Esophagus (tissue), 2 donors: ENCODE data around the gene DNAH6. TPM values are rescaled to one million over a fixed set of nuclear protein-coding genes. Genes with fewer than 3 reads are reported as not detected.

Experiments
- H3K27ac ChIP-seq, 2 donors: one replicate each; pipeline ENCODE4 v1.5.1; 2013; ENCODE audit warnings: low read depth in 2 of 2, mild to moderate bottlenecking in 2 of 2, inconsistent platforms in 1 of 2, low read length in 1 of 2, moderate library complexity in 1 of 2
- H3K27me3 ChIP-seq, 2 donors: one replicate each; pipeline ENCODE4 v1.6.1; 2013; ENCODE audit warnings: low read length in 2 of 2, control low read depth in 1 of 2, mild to moderate bottlenecking in 1 of 2; ENCODE audit not compliant: insufficient read depth in 2 of 2, control insufficient read depth in 1 of 2
- H3K36me3 ChIP-seq, 2 donors: one replicate each; pipeline ENCODE4 v1.6.1; 2013; ENCODE audit warnings: low read length in 1 of 2; ENCODE audit not compliant: control insufficient read depth in 2 of 2, insufficient read depth in 2 of 2
- H3K4me1 ChIP-seq, 2 donors: one replicate each; pipeline ENCODE4 v1.6.1; 2013; ENCODE audit warnings: low read length in 1 of 2; ENCODE audit not compliant: control insufficient read depth in 2 of 2, insufficient read depth in 2 of 2
- H3K4me3 ChIP-seq, 2 donors: one replicate each; pipeline ENCODE4 v1.5.1; 2013; ENCODE audit warnings: low read length in 2 of 2, mild to moderate bottlenecking in 2 of 2, low read depth in 1 of 2, moderate library complexity in 1 of 2
- H3K9me3 ChIP-seq, 2 donors: one replicate each; pipeline ENCODE4 v1.6.1; 2013; ENCODE audit warnings: mild to moderate bottlenecking in 2 of 2, low read depth in 1 of 2, low read length in 1 of 2, moderate library complexity in 1 of 2; ENCODE audit not compliant: control insufficient read depth in 2 of 2, insufficient read depth in 1 of 2
- whole genome bisulfite sequencing, 2 donors: extraction: QIAGEN DNeasy Blood & Tissue Kit; methylation state at CpG; one replicate each; pipeline ENCODE4 v1.1.7; 2013; 5-methylcytosine and 5-hydroxymethylcytosine counted together
- polyA plus RNA-seq, 2 donors: library from polyadenylated mRNA; stranded (reverse); fragments of 200-250 nt; gene quantifications; one replicate each; pipeline ENCODE4 v1.2.3, GENCODE V29; 2013
- donor health status: healthy with polysubstance abuse.
- donor health status: Bipolar disorder and iron deficiency.

DNAH6 gene
- polyA plus RNA-seq, 2 donors = 0.06 to 0.10 TPM

GRCh38 chr2:84830758-84831500, 314.6 kb downstream of the DNAH6 start:
- 83 to 88% methylated on average over 10 of the region's 10 CpGs for WGBS, 2 donors
- H3K27ac ChIP-seq = no peak overlapping the region
- H3K4me3 ChIP-seq = no peak overlapping the region
- H3K27me3 ChIP-seq = no peaks in the 10 kb centered on the region
- no peaks in the 10 kb centered on the region for H3K36me3 ChIP-seq
- peaks cover 0 to 3% of the 10 kb centered on the region in 2 donors for H3K4me1 ChIP-seq
- no peaks in the 10 kb centered on the region for H3K9me3 ChIP-seq

GRCh38 chr2:84832772-84833461, 316.6 kb downstream of the DNAH6 start:
- Histone ChIP-seq H3K4me1 (peaks cover 0 to 3% of the 10 kb centered on the region in 2 donors), H3K9me3 (no peaks in the 10 kb centered on the region), H3K27me3 (no peaks in the 10 kb centered on the region), H3K27ac (no peak overlapping the region), H3K36me3 (no peaks in the 10 kb centered on the region), H3K4me3 (no peak overlapping the region)
- 65 to 68% methylated on average over 5 of the region's 5 CpGs for WGBS, 2 donors

- H3K36me3 ChIP-seq = no peaks in the 10 kb centered on the region
- WGBS, 2 donors = 82 to 88% methylated on average over 12 of the region's 12 CpGs
- no peak overlapping the region for H3K27ac ChIP-seq
- no peaks in the 10 kb centered on the region for H3K9me3 ChIP-seq
- no peak overlapping the region for H3K4me3 ChIP-seq
- peaks cover 0 to 3% of the 10 kb centered on the region in 2 donors for H3K4me1 ChIP-seq
- no peaks in the 10 kb centered on the region for H3K27me3 ChIP-seq
Observed at GRCh38 chr2:84833481-84834150, 317.3 kb downstream of the DNAH6 start.

- Histone ChIP-seq H3K9me3 (no peaks in the 10 kb centered on the region), H3K27ac (no peak overlapping the region), H3K27me3 (no peaks in the 10 kb centered on the region), H3K4me1 (peaks cover 0 to 2% of the 10 kb centered on the region in 2 donors), H3K4me3 (no peak overlapping the region), H3K36me3 (no peaks in the 10 kb centered on the region)
- WGBS, 2 donors = 71 to 76% methylated on average over 2 of the region's 2 CpGs
Observed at GRCh38 chr2:84836215-84836614, 319.9 kb downstream of the DNAH6 start.

GRCh38 chr2:84838434-84839145, 322.3 kb downstream of the DNAH6 start:
- Histone ChIP-seq H3K9me3 (no peaks in the 10 kb centered on the region), H3K27ac (no peak overlapping the region), H3K27me3 (no peaks in the 10 kb centered on the region), H3K4me1 (peaks cover 0 to 2% of the 10 kb centered on the region in 2 donors), H3K36me3 (no peaks in the 10 kb centered on the region), H3K4me3 (no peak overlapping the region)
- WGBS, 2 donors = 64 to 69% methylated on average over 2 of the region's 2 CpGs

GRCh38 chr2:84839851-84840250, 323.6 kb downstream of the DNAH6 start:
- 81 to 85% methylated on average over 4 of the region's 4 CpGs for WGBS, 2 donors
- Histone ChIP-seq H3K4me1 (peaks cover 0 to 2% of the 10 kb centered on the region in 2 donors), H3K36me3 (no peaks in the 10 kb centered on the region), H3K4me3 (no peak overlapping the region), H3K27me3 (no peaks in the 10 kb centered on the region), H3K27ac (no peak overlapping the region), H3K9me3 (no peaks in the 10 kb centered on the region)

- no peak overlapping the region for H3K4me3 ChIP-seq
- H3K4me1 ChIP-seq = peaks cover 0 to 2% of the 10 kb centered on the region in 2 donors
- H3K27ac ChIP-seq = no peak overlapping the region
- no peaks in the 10 kb centered on the region for H3K36me3 ChIP-seq
- 54 to 65% methylated on average over 3 of the region's 3 CpGs for WGBS, 2 donors
- no peaks in the 10 kb centered on the region for H3K27me3 ChIP-seq
- H3K9me3 ChIP-seq = no peaks in the 10 kb centered on the region
Observed at GRCh38 chr2:84840306-84840705, 324.0 kb downstream of the DNAH6 start.

GRCh38 chr2:84841577-84841976, 325.3 kb downstream of the DNAH6 start:
- H3K27ac ChIP-seq = no peak overlapping the region
- H3K9me3 ChIP-seq = no peaks in the 10 kb centered on the region
- H3K36me3 ChIP-seq = no peaks in the 10 kb centered on the region
- WGBS, 2 donors = 84% methylated on average over 6 of the region's 6 CpGs
- no peak overlapping the region for H3K4me3 ChIP-seq
- H3K4me1 ChIP-seq = peaks cover 0 to 2% of the 10 kb centered on the region in 2 donors
- no peaks in the 10 kb centered on the region for H3K27me3 ChIP-seq

- Histone ChIP-seq H3K27ac (no peak overlapping the region), H3K9me3 (no peaks in the 10 kb centered on the region), H3K27me3 (no peaks in the 10 kb centered on the region), H3K36me3 (no peaks in the 10 kb centered on the region), H3K4me3 (no peak overlapping the region), H3K4me1 (peaks cover 0 to 4% of the 10 kb centered on the region in 2 donors)
- WGBS, 2 donors = 88 to 91% methylated on average over 8 of the region's 8 CpGs
Observed at GRCh38 chr2:84844141-84844540, 327.8 kb downstream of the DNAH6 start.
